Measurements from ENCODE around the gene NKTR.
"Not testable (repeated sequence)": the region's sequence is repeated elsewhere in the genome, so short reads cannot be mapped to it uniquely, and the experiment has no call there.

The NKTR gene

GRCh38 chr3:42600111-42600957 is at the start of gene NKTR:
Gene NKTR (plus strand): TSS chr3:42600686. CDS start chr3:42601007, 321 bp downstream.
- peak; percentile 97 to 99 for DNase-seq (ENCODE audit: low read depth in 2 of 2)

DNA sequence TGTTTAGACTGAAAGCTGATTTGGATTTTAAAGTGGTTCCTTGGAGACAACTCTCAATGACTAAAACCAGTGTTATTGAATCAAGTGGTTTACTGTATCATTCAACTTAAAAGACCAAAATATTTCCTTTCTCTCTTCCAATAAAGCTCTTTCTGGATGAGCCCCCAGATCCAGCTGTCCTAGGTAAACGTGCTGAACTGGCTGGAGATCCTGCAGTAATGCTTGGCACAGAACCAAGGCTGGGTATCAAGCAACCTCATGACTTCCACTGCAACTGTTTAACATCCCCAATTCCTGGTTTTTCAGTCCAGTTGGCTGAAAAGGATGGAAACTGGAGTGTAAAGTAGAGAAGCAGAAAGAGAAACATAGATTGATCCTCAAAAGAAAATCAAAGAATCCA is 47.7 kb upstream of the NKTR start:
- no peak for DNase-seq (ENCODE audit: low read depth in 2 of 2)

GRCh38 chr3:42556089-42556632 is 44.3 kb upstream of the NKTR start:
- DNase-seq (ENCODE audit: low read depth in 2 of 2), result no peak

GRCh38 chr3:42556817-42557216 is 43.7 kb upstream of the NKTR start:
- not testable (repeated sequence) for DNase-seq (ENCODE audit: low read depth in 2 of 2)

GRCh38 chr3:42557854-42558253 is 42.6 kb upstream of the NKTR start:
- DNase-seq (ENCODE audit: low read depth in 2 of 2), result no peak

- no peak for DNase-seq (ENCODE audit: low read depth in 2 of 2)
Measured at GRCh38 chr3:42562047-42562907, 38.2 kb upstream of the NKTR start.

DNA sequence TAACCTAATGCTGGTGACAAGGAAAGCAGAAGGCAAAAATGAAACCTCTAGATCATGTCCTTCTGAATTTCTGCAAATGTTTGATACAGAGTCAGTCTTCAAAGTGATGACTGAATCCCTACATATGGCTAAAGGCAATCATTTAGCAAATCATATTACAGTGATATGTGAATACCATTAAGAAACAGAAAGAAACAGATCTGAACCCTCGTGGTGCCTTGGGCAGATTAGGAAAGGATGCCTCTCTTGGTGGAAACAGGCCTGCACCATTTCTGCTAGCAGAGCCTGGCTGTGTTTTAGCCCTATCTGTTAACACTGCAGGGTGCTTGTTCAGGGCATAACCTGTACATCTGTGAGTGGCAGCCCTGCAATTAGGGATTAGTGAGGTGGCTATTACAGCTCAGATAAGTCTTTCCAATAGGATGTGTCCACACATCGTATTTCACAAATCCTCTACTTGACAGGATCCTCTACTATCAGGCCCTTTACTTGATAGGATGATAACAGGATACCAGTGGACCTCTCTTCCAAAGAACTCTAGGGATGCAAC is 30.8 kb upstream of the NKTR start:
- no peak for DNase-seq (ENCODE audit: low read depth in 2 of 2)

- no peak for DNase-seq (ENCODE audit: low read depth in 2 of 2)
Measured at GRCh38 chr3:42572278-42572677, 28.2 kb upstream of the NKTR start.

DNA sequence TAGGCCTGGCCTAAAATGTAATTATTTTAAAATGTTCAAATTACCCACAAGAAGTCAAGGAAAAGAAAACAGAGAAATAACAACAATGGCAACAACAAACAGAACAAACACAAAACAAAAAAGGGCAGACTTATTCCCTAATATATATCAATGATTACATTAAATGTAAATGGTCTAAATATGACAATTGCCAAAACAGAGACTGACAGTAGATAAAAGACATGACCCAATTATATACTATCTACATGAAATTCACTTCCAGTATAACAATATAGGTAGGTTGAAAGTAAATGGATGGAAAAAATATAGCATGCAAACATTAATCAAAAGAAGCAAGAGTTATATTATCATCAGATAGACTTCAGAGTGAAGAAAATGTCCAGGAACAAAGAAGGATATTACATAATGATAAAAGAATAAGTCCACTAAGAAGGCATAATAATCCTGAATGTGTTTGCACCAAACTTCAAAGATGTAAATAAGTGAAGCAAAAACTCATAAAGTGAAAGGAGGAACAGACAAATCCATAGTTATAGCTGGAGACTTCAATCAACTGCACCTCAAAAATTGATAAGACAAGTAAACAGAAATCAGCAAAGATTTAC is 25.2 kb upstream of the NKTR start:
- no peak for DNase-seq (ENCODE audit: low read depth in 2 of 2)

GRCh38 chr3:42578054-42578453 is 22.4 kb upstream of the NKTR start:
- no peak for DNase-seq (ENCODE audit: low read depth in 2 of 2)

- DNase-seq (ENCODE audit: low read depth in 2 of 2), result not testable (repeated sequence)
Measured at GRCh38 chr3:42579346-42579745, 21.1 kb upstream of the NKTR start.

DNA sequence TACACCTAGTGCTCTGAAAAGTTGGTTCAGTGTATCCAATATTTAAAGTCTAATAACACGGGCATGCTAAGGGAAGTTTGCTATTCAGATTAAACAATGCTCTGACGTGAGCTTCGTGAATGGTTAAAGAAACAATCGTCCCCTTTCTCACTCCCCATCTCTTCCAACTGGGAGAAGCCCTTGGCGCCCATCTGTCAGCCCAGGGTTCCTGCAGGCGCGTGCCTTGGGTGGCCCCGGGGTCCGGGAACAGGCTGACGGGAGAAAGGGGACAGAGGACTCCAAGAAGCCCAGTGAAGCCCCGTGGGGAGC is 19.1 kb upstream of the NKTR start:
- no peak for DNase-seq (ENCODE audit: low read depth in 2 of 2)

DNA sequence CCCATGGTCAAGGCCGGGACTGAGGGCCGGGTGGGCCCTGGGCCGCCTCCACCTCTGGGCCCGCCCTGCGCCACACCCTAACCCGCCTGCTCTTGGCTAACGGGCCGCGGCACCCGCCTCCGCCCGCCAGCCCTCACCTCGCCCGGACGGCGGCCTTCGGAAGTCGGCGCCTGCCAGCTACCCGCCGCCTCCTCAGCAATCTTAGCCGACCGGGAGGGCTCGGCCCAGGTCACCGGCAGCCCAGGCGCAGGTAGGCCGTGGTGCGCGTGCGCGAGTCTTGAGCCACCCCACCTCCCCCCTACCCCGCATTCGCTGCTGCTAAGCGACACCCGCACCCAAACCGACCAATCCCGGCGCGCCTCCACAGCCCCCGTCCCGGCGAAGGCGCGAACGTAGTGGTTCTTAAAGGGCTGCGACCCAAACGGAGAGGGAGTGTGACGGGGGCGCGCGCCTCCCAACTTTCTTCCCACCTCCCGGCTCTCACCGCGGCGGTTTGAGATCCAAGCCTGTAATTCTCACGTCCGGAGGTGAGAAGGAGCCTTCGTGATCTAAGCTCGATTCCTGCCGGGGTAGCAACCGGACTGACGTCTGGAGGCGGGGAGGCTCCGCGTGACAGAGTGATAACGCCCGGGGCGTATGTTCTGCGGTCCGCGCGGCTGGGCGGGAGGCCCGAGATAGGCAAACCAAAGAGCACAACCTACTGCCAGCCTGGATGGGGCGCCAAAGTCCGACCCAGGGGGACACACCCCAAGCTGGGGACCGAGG is 18.6 kb upstream of the NKTR start, which contains the start of gene SEC22C:
SEC22C (minus strand) TSS at position 259 of the 765 bp plus-strand sequence. CDS start 12,921 bp downstream, outside the sequence.
- DNase-seq (ENCODE audit: low read depth in 2 of 2), result peak; percentile 93 to 97

DNA sequence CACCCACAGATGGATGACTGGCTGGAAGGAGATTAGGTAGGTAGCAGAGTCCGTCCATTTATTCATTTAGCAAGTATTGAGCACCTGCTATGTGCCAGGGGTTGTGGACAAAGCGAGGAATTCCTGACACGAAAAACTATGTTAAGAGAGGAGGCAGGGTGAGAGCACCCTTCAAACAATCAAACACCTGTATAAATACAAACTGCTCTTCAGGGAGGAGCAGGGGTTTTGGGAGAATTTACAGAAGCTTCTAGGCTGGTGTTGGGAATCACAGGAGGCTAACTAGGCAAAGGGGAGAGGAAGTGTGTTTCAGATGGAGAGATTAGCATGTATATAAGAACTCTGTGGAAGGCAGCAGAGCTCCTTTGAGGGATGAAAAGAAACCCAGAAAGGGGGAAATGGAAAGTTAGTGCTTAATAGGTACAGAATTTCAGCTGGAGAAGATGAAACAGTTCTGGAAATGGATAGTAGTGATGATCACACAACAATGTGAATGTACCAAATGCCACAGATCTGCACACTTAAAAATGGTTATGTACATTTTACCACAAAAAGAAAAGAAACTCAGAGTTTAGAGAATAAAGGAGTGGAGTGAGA is 17.9 kb upstream of the NKTR start:
- no peak for DNase-seq (ENCODE audit: low read depth in 2 of 2)

DNA sequence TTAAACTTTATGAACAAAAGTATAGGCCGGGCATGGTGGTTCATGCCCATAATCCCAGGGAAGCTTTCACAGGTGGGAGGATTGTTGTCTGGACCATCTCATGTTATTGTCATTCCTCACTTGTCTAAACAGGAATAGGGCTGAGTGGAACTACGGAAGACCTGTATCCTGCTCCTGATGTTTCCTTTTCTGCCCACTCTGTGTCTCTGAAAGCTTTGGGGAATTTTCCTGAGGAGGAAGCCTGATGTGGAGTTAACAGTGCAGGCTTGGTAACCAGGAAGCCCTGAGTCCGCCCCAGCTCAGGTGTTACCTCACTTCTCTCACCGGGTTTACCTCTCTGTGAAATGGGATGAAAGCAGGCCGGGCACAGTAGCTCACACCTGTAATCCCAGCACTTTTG is 11.9 kb upstream of the NKTR start:
- no peak for DNase-seq (ENCODE audit: low read depth in 2 of 2)

DNA sequence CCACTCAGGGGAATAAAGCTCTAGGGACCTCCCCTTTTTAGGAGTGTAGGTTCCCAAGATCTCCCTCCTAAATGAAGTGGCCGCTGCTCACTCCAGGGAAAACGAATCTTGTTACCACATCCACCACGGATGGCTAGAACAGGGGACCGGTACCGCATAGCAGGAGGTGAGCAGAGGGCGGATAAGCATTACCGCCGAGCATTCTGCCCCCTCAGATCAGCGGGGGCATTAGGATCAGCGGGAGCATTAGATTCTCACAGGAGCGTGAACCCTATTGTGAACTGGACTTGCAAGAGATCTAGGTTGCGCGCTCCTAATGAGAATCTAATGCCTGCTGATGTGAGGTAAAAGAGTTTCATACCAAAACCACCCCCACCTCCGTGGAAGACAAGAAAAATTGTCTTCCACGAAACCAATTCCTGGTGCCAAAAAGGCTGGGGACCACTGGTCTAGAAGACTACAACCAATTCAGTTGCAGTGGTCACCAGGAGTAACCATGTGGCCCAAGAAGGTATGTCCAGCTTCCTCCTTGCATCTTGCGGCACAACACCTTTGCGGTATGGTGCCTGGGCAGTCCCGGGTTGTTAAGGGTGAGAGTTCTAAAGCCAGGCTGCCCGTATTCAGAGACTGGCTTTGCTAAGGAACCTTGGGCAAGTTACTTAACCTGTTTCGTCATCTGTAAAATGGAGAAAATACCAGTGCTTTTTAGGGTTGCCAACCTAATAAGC is 10.9 kb upstream of the NKTR start:
- no peak for DNase-seq (ENCODE audit: low read depth in 2 of 2)

DNA sequence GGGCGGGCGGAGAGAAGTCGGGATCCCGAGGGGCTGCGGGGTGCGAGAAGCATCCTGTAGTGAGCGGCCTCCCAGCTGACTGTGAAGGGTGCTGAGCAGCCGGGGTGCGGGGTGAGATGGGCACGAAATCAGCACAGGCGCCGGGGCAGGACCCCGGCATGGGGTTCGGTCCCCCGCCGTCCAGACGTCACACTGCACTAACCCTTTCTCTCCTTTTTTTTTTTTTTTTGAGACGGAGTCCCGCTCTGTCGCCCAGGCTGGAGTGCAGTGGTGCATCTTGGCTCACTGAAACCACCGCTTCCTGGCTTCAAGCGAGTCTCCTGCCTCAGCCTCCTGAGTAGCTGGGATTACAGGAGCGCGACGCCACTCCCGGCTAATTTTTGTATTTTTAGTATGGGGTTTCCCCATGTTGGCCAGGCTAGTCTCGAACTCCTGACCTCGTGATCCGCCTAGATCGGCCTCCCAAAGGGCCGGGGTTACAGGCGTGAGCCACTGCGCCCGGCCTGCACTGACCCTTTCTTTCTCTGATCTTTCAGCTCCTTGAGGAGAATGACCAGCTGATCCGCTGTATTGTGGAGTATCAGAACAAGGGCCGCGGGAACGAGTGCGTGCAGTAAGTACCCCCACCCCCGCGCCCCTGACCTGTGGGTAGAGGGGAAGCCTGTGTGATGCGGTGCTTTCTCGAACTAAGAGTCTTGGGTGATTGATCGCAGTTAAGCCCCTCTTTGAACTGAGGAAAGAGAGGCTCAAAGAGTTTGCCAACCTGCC is 9.3 kb upstream of the NKTR start:
- DNase-seq (ENCODE audit: low read depth in 2 of 2), result no peak

DNA sequence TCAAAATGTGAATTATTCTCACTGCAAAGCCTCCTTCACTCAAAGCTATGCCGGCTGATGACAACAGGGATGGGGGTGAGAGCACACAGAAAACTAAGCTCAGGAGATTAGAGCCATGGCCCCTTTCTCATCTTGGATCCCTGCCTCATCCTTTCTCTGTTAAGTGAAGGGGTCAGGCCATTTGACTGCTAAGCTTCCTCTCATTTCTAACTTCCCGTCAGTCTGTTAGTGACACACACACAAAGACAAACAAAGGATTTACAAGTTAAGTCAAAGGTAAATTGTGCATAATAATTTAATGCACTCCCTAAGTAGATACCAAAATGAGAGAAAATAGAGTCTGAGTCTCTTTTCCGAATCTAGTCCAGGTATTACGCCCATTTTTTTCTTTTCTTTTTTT is 8.7 kb upstream of the NKTR start:
- no peak for DNase-seq (ENCODE audit: low read depth in 2 of 2)

DNA sequence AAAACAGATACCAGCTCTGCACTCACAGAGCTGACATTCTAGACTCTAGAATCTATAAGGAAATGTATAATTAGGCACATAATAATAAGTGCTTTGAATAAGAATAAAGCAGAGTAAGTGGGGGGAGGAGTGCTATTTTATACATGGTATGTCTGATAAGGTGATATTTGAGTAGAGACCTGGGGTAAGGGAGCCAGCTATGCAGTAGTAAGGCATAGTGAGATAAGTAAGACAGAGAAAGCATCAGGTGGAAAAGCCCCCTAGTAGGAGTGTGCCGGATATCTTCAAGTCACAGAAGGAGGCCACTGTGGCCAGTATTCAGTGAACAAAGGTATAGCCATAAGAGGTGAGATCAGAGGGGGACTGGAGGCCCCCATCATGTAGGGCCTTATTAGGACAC is 6.9 kb upstream of the NKTR start:
- no peak for DNase-seq (ENCODE audit: low read depth in 2 of 2)

All from stimulated activated CD8-positive, alpha-beta memory T cell treated with anti-CD3 and anti-CD28 coated beads, Interleukin-2, amount 100 ng/mL, for 48 hours (primary cell).